D341Med (cell line): Measurements from ENCODE around the gene RPP14.
A peak's percentile ranks its signal among the peaks of the same experiment; 100 is the strongest.
"Not testable (repeated sequence)": the region's sequence is repeated elsewhere in the genome, so short reads cannot be mapped to it uniquely, and the experiment has no call there.

Source experiments
- DNase-seq: peaks from one replicate; pipeline ENCODE4 v3.0.0; 2012; ENCODE audit warnings: low spot score

RPP14 gene

DNA sequence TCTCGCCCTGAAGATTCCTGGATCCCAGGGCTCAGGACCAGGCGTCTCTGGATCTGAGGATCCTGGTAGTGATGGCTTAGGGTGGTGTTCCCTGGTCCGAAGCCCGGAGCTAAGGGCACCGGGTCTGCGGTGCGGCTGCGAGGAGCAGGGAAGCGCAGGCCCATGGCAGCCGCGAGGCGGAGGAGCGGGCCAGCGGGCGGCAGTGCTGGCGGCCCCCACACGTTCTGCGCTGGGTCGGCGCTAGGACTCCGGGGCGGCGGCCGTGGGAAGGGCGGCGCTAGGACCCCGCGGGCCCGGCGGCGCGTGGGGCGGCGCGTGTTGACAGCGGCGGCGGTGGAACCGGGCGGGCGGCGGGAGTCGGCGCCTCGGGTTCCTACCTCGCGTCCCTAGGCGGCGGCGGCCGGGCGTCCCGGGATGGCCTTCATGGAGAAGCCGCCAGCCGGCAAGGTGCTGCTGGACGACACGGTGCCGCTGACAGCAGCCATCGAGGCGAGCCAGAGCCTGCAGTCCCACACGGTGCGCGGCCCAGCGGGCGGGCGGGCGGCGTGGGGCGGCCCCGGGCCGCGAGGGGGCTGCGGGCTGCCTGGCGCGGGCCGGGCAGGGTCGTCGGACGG, 26.6 kb downstream of the RPP14 start, which contains the start of gene PXK:
PXK (plus strand) TSS at position 318 of the 614 bp plus-strand sequence; CDS start at position 415, 97 bp downstream.
- peak; percentile 94 for DNase-seq

DNA sequence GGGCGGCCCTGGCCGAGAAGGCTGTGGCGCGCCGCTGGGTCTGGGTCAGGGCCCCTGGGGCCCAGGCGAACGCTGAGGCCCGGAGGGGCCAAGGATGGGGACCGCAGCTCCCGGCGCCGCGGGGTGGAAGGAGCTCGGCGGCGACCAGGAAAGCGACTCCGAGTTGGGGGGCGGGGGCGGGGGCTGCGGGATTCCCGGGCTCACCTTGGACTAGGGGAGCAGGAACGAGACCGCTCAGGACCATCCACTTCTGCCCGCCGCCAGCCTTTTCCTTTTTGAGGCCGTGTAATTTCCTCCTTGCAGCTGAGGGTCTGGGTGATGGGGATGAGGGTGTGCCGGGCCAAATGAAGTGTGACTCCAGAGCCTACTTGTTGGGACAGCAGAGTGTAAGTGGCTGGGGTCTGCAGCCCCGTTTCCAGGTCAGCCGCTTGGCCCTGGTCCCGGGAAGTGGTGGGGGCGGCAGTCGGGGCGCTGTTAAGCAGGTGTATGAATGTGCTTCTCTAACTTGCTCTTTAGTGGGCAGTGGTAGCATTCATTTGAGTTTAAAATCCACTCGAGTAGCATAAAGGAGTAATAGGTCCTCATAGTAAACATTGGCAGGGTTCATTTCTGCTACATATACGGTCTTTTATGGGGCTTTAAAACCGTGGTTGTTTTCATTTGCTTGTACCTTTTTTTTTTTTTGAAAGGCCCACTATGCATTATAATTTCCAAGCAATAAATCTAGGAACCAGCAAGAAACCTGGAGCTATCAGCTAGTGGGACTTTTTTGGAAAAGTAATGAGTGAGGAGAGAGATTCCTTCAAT, 27.4 kb downstream of the RPP14 start:
- peak; percentile 63 for DNase-seq

DNA sequence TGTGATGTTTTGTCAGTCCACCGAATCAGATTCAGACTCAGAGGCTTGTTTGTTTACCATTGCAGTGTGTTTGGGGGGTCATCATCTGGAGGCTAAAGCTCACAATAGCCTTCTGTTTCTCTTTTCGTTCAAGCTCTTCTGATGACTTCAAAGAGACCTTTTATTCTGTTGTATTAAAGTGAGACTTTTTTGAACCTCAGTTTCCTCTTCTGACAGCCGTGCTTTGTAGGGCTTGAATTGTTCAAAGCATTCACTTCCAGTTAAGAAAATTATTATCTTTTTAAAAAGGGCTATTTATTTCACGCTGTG, 27.9 kb downstream of the RPP14 start:
- no peak for DNase-seq

DNA sequence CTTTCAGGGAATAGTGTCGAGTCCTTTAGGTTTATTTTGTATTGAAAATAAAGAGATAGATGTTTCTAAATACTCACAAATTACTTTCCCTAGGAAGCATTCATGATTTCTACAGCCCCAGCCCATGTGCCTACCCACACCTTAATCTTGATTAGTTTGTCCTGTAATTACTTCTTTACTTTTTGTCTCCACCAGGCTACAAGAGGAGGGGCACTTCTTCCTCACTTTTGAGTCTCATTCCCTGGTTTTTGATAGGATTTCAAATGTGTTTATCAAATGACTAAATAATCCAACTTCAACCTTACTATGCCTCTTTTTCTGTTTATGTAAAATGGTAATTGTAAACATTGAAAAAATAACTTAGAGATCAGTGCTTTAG, 28.4 kb downstream of the RPP14 start:
- no peak for DNase-seq

DNA sequence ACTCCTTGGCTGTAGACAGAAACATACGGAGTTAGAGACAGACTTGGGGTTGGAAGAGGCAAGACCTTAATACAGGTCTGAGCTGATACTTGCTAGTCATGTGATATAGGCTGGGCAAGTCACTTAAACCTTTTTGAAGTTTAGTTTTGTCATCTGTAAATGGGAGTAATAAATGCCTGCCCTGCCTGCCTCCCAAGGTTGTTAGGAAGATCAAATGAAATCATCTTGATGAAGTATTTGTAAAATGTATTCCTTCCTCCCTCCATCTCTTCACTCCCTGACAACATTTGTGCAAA, 29.6 kb downstream of the RPP14 start:
- DNase-seq: no peak

DNA sequence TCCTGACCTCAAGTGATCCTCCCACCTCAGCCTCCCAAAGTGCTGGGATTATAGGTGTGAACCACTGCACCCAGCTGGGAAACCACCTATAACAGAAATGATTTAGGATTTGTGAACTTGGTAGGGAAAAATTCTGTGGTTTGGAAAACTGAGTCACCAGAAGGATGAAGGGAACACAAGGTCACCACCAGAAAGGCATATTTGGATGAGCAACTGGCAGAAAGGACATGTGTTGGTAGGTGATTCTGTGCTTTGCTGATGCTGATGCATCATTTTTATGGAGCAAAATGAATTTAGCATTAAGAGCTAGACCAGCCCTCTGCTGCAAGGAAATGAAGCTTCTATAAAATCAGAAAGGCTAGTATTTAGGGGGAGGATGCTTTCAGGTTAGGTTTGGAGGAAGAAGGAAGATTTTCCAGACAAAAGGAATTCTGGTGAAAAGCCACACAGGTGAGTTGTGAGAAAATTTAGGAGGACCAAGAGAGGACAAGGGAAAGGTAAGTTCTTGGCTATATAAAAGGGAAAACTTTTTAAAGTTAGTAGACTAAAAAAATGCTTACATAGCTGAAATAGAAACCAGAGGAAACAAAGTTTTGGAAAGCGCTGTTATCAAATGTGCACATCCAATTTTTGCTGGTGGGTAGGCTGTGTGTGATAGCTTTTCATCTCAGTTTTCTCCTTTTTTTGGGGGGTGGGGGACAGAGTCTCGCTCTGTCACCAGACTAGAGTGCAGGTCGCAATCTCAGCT, 30.3 kb downstream of the RPP14 start:
- DNase-seq: no peak

DNA sequence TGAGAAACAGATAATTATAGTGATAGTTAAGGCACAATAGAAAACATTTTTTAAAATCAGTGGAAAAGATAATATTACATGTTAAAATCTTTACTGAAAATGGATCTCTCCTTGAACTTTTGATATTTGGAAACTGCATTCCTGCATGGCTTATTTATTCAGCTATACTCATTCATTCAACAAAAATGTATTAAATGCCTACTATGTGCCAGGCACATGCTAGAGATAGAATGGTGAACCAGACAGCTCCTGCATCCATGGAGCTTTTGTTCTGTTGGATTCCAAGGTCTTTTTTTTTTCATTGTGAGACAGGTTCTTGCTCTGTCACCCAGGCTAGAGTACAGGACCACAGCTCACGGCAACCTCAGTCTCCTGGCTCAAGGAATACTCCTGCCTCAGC, 31.1 kb downstream of the RPP14 start:
- no peak for DNase-seq

DNA sequence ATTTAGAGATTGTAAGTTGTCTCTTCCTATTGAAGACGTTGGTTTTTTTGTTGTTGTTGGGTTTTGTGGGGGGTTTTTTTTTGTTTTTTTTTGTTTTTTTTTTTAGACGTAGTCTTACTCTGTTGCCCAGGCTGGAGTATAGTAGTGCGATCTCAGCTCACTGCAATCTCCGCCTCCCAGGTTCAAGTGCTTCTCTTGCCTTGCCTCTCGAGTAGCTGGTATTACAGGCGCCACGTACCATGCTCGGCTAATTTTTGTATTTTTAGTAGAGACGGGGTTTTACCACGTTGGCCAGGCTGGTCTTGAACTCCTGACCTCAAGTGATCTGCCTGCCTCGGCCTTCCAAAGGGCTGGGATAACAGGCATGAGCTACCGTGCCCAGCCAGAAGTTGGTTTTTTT, 33.1 kb downstream of the RPP14 start:
- not testable (repeated sequence) for DNase-seq

DNA sequence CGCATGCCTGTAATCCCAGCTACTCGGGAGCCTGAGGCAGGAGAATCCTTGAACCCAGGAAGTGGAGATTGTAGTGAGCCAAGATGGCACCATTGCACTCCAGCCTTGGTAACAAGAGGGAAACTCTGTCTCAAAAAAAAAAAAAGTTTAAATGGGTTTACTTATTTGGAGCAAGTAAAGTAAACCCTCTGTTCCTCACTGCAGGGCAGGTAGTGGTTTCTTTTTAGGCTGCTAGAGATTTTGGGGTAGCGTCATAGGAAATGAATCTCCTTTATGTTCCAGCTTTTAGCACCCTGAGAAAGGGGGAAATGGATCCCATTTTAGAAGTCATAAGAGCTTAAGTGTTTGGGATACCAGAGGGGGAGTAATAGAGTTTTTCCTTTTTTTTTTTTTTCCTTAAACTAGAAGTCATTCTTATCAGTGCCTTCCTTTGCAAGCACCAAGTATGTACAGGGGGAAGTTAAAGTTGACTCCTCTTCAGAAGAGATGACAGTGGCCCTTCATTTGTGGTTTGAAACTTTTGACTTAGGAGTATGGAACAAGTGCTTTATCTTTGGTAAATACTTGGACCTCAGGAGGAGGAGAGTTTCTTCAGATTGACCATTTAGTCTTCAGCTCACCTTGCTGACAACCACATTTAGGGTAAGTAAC, 34.7 kb downstream of the RPP14 start:
- no peak for DNase-seq

DNA sequence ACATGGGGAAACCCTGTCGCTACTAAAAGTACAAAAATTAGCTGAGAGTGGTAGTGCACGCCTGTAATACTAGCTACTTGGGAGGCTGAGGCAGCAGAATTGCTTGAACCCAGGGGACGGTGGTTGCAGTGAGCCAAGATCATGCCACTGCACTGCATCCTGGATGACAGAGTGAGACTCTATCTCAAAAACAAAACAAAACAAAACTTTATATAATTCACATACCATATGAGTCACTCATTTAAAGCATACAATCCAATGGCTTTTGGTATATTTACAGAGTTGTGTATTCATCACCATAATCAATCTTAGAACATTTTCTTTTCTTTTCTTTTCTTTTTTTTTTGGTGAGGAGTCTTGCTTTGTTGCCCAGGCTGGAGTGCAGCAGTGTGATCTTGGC, 35.3 kb downstream of the RPP14 start:
- DNase-seq: no peak

DNA sequence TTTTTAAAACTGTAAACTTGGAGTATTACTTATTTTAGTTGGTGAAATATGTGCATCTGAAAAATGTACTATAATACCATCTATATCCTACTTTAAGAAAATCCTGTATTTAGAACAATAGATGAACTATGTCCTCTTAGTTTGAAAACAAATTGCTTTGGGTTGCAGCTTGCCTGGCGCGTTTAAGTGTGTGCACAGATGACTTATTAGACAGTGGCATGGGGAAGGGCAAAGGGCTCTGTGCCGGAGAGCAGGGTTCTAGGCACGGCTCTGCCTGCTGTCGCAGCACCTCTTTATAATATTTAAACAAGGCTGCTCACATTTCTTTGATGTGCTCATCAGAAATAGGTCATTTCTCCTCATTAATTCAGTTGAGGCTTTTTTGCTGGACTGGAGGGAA, 36.6 kb downstream of the RPP14 start:
- no peak for DNase-seq

DNA sequence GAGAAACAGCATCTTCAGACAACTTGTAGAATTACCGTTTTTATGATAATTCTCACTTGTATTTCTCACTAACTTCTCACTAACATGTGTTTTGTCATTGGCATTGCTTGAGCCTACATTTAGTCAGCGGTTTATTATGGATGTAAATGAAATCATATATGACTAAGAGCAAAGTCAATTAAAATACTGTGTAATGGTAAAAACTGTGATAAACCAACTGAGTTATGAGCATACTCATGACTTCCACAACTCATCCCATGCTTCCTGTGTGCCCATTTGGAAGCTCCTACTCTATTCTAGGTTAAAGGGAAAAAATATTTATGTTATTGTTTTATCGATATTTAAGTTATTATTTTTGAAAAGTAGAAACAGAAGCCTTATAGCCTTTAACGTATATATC, 39.4 kb downstream of the RPP14 start:
- DNase-seq: no peak

DNA sequence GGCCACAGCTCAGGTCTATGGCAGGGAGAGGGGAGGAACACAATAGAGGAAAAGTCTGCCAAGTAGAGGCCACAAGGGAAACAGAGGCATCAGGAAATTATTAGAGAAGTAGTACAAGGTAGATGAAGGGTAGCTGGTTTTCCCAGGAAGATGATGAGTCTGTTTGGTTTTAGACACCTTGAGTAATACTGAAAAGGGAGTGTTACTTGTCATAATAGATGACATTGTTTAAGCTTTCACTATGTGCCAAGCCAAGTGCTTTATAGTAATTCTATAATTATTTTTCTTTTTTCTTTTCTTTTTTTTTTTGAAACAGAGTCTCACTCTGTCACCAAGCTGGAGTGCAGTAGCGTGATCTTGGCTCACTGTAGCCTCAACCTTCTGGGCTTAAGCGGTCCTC, 40.3 kb downstream of the RPP14 start:
- DNase-seq: no peak

DNA sequence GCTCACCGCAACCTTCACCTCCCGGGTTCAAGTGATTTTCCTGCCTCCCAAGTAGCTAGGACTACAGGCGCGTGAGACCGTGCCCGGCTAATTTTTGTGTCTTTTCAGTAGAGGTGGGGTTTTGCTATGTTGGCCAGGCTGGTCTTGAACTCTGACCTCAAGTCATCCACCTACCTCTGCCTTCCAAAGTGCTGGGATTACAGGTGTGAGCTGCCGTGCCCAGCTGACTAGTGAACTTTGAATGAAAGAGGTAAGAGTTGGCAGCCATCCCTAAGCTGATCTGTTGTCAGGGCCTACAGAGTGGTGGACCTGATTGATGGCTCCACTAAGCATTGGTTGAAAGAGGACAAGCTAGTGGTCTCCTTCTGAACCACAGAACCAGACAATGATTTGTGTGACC, 41.9 kb downstream of the RPP14 start:
- DNase-seq: no peak

DNA sequence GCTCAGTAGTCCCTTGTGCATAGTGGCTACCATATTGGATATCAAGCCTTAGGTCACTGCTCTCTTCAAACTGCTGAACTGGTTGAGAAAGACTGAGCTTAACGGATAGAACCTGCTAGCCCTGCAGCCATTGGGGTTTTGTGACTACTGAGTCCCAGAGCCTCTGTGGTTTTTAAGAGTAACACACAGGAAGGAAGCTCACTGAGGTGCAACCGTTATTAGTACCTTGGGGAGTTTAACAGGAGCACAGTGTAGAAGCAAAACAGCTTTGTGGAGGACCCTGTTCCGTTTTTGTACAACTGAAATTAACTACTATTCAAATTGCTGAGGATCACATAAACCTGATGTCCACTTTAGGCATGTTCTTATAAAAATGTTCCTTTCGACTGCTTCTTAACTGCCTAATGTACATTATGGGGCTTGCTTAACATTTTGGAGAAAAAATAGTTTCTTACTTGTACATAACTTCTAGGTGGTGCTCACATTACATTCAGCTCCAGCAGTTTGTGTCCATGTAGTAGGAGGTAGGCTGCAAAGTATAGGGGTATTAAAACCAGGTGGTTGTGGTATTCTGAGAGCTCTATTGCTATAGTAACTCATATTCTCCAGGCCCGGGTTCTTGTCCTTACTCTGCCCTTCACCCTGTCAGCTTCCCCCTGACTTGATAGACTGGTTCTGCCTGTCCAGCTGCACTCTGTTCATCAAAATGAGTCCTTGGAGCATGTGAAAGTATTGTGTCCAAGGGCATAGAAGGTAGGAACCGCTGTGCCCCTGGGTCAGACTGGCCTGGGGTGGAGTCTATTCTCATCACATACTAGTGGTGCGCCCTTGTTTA, 44.0 kb downstream of the RPP14 start:
- no peak for DNase-seq

DNA sequence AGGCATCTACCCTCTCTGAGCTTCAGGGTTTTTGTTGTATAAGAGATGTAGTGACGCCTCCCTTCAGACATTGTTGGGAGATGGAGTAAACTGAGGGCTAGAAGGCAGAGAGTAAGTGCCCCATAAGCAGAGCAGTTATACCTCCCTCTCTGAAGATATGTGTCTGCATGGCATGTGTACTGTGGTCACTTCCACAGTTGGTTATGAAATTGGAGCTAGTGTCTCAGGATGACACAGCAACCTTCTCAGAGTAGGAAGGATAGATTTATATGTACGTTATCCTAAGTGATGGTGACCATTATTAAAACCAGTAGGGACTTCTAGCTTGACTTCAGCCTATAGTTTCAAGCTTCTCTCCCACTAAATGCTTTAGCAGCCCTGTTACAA, 44.6 kb downstream of the RPP14 start:
- DNase-seq: no peak

DNA sequence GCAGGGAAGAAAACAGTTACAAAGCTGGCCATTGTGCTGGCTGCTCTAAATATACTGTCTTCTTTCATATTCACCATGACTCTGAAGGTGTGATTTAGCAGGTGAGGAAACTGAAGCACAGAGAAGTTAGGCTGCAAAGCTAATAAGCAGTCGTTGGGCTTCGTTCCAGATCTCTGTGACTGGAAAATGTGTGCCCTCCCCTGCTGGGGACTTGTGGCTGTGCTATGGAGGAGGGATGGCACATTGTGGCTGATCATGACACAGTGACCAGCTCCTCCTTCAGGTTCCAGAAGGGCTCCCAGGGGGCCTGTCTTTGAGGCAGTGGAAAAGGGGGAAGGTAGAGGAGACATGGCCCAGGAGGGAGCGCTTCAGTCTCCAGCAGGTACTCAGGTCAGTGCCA, 45.9 kb downstream of the RPP14 start:
- DNase-seq: no peak

DNA sequence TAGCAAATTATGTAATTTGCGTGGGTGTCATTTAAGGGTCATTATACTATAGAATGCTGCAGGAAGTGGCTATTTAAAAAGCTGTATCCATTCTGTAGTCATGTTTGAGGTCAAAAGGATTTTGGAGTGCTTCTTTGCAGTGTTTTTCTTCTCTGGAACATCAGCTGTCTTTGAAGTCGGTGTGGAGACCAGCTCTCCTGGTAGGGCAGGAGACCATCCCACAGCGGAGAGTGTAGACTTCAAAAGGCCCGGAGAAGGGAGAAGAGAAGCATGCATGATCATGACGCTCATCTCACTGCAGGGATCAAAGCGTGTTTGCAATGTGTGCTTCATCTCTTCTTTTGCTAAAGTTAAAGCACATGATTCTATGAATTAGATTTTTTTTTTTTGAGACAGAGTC, 46.6 kb downstream of the RPP14 start:
- no peak for DNase-seq

DNA sequence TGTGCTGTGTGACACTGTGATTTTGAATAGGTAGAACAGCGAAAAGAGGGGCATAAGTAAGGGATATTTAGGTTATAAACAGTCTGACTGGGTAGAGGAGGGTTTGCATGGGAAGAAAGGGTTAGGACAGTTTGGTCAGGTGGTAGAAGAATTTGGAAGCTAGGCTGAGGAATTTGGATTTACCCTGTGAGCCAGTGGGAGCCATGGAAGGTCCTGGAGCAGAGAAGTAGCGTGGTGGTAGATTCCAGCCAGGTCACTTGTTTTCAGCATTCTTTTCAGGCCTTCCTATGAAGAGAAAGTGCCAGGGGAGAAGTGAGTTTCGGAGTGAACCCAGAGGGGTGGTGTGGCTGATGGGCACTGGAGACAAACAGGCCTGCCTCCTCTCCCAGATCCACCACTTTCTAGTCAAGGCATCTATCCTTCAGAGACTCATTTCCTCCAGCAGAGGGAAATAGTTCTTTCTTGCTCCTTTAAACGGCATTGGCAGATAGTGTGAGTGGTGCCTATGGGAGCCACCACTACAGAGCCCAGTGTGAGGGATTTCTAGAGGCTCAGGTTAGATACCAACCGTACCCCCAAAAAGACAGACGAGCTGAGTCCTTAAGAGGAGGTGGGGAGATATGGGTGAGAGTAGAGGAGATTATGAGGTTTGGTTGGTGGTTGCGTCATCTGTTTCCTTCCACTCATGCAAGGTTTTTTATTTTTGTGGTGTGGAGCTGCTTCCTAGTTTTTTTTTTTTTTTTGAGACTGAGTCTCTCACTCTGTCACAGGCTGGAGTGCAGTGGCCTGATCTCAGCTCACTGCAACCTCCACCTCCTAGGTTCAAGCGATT, 47.9 kb downstream of the RPP14 start:
- no peak for DNase-seq

DNA sequence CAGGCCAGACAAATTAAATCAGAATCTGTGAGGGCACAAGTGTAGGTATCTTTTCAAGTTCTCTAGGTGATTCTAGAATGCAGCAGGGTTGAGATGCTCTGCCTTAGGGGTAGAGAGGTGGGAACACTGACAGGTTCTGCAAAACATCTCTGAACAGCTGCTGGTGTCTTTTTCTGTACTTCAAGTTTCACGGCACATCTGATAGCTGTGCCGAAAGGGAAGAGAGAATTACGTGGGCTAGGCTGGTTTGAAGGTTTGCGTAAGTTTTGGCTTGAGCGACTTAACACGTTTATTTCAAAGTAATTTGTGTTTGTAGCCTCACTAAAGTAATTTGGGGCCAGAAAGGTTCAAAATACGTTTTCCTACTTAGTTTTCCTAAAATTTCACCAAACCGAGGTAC, 49.1 kb downstream of the RPP14 start:
- DNase-seq: no peak

DNA sequence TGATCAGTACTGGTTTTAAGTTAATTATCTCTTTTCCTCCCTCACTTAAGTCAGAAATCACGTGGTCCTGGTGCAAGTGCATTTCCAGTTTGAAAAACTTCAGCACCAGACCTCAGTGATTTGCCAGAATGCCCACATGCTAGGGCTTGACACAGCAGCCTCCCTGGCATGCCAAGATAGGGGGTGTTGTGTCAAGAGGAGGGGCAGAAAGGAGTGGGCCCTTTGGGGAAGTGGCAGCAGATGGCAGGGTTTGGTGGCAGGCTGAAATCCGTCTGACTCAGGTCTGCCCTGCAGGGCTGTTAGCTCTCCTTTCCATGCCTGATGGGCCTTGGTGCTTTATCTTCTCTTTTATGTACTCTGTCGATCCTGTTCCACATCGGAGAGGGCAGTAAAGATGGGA, 50.0 kb downstream of the RPP14 start:
- peak; percentile 81 for DNase-seq
